H1 (cell line): ENCODE measurements around the gene XIRP1. TPM values are rescaled to one million over a fixed set of nuclear protein-coding genes. Genes with fewer than 3 reads are reported as not detected.

Source experiments
- CTCF ChIA-PET: fragments of 300-600 bp; sonication (Branson Sonifier 250); formaldehyde crosslinking; loops from one replicate; lab custom pipeline; 2021; ENCODE audit not compliant: partially characterized antibody; lab: Charles Lee
- POLR2A ChIA-PET: fragments of 300-600 bp; sonication (Branson Sonifier 250); formaldehyde crosslinking; loops from one replicate; lab custom pipeline; 2021; ENCODE audit warnings: inconsistent platforms; ENCODE audit not compliant: partially characterized antibody; lab: Charles Lee
- DNase-seq, 2 experiments: peaks; one replicate each; pipeline versions ENCODE4 v3.0.0 to v3.0.0-alpha.2; 2010 to 2022; ENCODE audit warnings: low spot score in 2 of 2, low read depth in 1 of 2, mixed read lengths in 1 of 2
- FAIRE-seq: peaks from 2 replicates; lab custom pipeline; 2011; peaks lifted over from hg19 to GRCh38; lab: Jason Lieb, UNC
- H2AFZ ChIP-seq: 2 replicates; pipeline ENCODE4 v1.8.1; 2012; ENCODE audit warnings: low read length, inconsistent platforms
- H2AK5ac ChIP-seq: 2 replicates; pipeline ENCODE4 v1.6.1; 2013; ENCODE audit warnings: low read depth, low read length
- H2BK120ac ChIP-seq: replicated peaks from 2 replicates; pipeline ENCODE3; 2013; ENCODE audit warnings: low read depth, low read length, inconsistent platforms
- H2BK12ac ChIP-seq: 2 replicates; pipeline ENCODE4 v1.6.1; 2013; ENCODE audit warnings: low read depth, low read length
- H2BK15ac ChIP-seq: 2 replicates; pipeline ENCODE4 v1.6.1; 2013; ENCODE audit warnings: low read length
- H2BK20ac ChIP-seq: 2 replicates; pipeline ENCODE4 v1.6.1; 2013; ENCODE audit warnings: low read length
- H2BK5ac ChIP-seq: 2 replicates; pipeline ENCODE4 v1.6.1; 2013; ENCODE audit warnings: low read depth, low read length
- H3K14ac ChIP-seq: 2 replicates; pipeline ENCODE4 v1.6.1; 2013; ENCODE audit warnings: inconsistent platforms; ENCODE audit not compliant: insufficient read length
- H3K18ac ChIP-seq: 2 replicates; pipeline ENCODE4 v1.6.1; 2013; ENCODE audit warnings: low read length; ENCODE audit errors: extremely low read depth
- H3K23ac ChIP-seq: 2 replicates; pipeline ENCODE4 v1.6.1; 2013; ENCODE audit warnings: inconsistent platforms; ENCODE audit not compliant: insufficient read length
- H3K23me2 ChIP-seq: 2 replicates; pipeline ENCODE4 v1.6.1; 2013; ENCODE audit warnings: low read depth, low read length
- H3K27ac ChIP-seq: 2 replicates; pipeline ENCODE4 v1.6.1; 2011; ENCODE audit warnings: low read depth, low read length, inconsistent platforms
- H3K27me3 ChIP-seq, 4 experiments: replicated peaks in 1 of 4; 1 replicate in 1 of 4; 2 replicates in 3 of 4; pipeline versions ENCODE4 v1.6.1 to v1.8.1; 2011 to 2013; ENCODE audit warnings: low read length in 3 of 4, mild to moderate bottlenecking in 3 of 4, inconsistent platforms in 2 of 4, mixed read lengths in 2 of 4, moderate library complexity in 1 of 4; ENCODE audit not compliant: control insufficient read depth in 3 of 4, insufficient read depth in 3 of 4; ENCODE audit errors: extremely low read depth in 1 of 4
- H3K36me3 ChIP-seq, 4 experiments: 2 replicates each; pipeline versions ENCODE4 v1.6.1 to v1.8.1; 2011 to 2013; ENCODE audit warnings: mild to moderate bottlenecking in 4 of 4, low read length in 3 of 4, moderate library complexity in 2 of 4, control low read depth in 1 of 4, inconsistent platforms in 1 of 4; ENCODE audit not compliant: insufficient read depth in 4 of 4, control insufficient read depth in 2 of 4
- H3K4ac ChIP-seq: replicated peaks from 2 replicates; pipeline ENCODE3; 2013; ENCODE audit warnings: low read length, low read depth, mixed read lengths, inconsistent platforms; ENCODE audit not compliant: insufficient read length
- H3K4me1 ChIP-seq, 4 experiments: replicated peaks in 1 of 4; 1 replicate in 1 of 4; 2 replicates in 3 of 4; pipeline versions ENCODE4 v1.6.1 to v1.8.1; 2011 to 2013; ENCODE audit warnings: low read length in 3 of 4, inconsistent platforms in 2 of 4, mixed read lengths in 1 of 4; ENCODE audit not compliant: insufficient read depth in 4 of 4, control insufficient read depth in 3 of 4
- H3K4me2 ChIP-seq, 2 experiments: 2 replicates each; pipeline versions ENCODE4 v1.6.1 to v1.8.1; 2011 to 2013; ENCODE audit warnings: low read depth in 2 of 2, low read length in 2 of 2, control low read depth in 1 of 2, inconsistent platforms in 1 of 2, mild to moderate bottlenecking in 1 of 2; ENCODE audit not compliant: insufficient read depth in 1 of 2
- H3K4me3 ChIP-seq, 4 experiments: fragments of 200-600, 300-600 bp in 1 of 4; sonication (generic), shearing (Covaris generic), sonication (Bioruptor Twin) in 1 of 4; 2 replicates each; pipeline versions ENCODE4 v1.5.1 to v1.8.1; 2011 to 2016; ENCODE audit warnings: low read length in 4 of 4, low read depth in 3 of 4, control low read depth in 2 of 4, inconsistent platforms in 2 of 4, mild to moderate bottlenecking in 2 of 4, mixed read lengths in 1 of 4, moderate library complexity in 1 of 4; ENCODE audit not compliant: insufficient read depth in 2 of 4; ENCODE audit errors: extremely low read depth in 1 of 4
- H3K56ac ChIP-seq: replicated peaks from 2 replicates; pipeline ENCODE3; 2013; ENCODE audit warnings: low read depth, mild to moderate bottlenecking, mixed read lengths, low read length, inconsistent platforms; ENCODE audit not compliant: insufficient read length
- H3K79me1 ChIP-seq: 2 replicates; pipeline ENCODE4 v1.6.1; 2013; ENCODE audit warnings: low read depth, low read length, control low read depth
- H3K79me2 ChIP-seq, 2 experiments: 2 replicates each; pipeline versions ENCODE4 v1.6.1 to v1.8.1; 2012 to 2013; ENCODE audit warnings: low read length in 2 of 2, mild to moderate bottlenecking in 2 of 2, inconsistent platforms in 1 of 2; ENCODE audit not compliant: insufficient read depth in 2 of 2, control insufficient read depth in 1 of 2
- H3K9ac ChIP-seq, 4 experiments: replicated peaks in 1 of 4; 1 replicate in 1 of 4; 2 replicates in 3 of 4; pipeline versions ENCODE4 v1.6.1 to v1.8.1; 2011 to 2013; ENCODE audit warnings: low read depth in 3 of 4, low read length in 3 of 4, control low read depth in 2 of 4, mild to moderate bottlenecking in 2 of 4, moderate library complexity in 2 of 4, inconsistent platforms in 1 of 4; ENCODE audit errors: extremely low read depth in 1 of 4
- H3K9me3 ChIP-seq, 2 experiments: 2 replicates each; pipeline versions ENCODE4 v1.6.1 to v1.8.1; 2012 to 2013; ENCODE audit warnings: mild to moderate bottlenecking in 2 of 2, moderate library complexity in 2 of 2, control low read depth in 1 of 2, inconsistent platforms in 1 of 2, low read depth in 1 of 2, low read length in 1 of 2, mixed read lengths in 1 of 2; ENCODE audit not compliant: insufficient read depth in 2 of 2
- H4K20me1 ChIP-seq, 2 experiments: replicated peaks in 1 of 2; 2 replicates each; pipeline versions ENCODE3 to v1.8.1; 2011 to 2013; ENCODE audit warnings: inconsistent platforms in 2 of 2, low read length in 2 of 2, mild to moderate bottlenecking in 1 of 2; ENCODE audit not compliant: insufficient read depth in 2 of 2, control insufficient read depth in 1 of 2
- H4K5ac ChIP-seq: 2 replicates; pipeline ENCODE4 v1.6.1; 2013; ENCODE audit warnings: low read length, low read depth, mixed read lengths, inconsistent platforms; ENCODE audit not compliant: insufficient read length
- H4K8ac ChIP-seq: 2 replicates; pipeline ENCODE4 v1.8.0; 2013; ENCODE audit warnings: mild to moderate bottlenecking, moderate library complexity, low read length, inconsistent platforms; ENCODE audit not compliant: insufficient read depth; ENCODE audit errors: extremely low read depth
- H4K91ac ChIP-seq: replicated peaks from 2 replicates; pipeline ENCODE3; 2013; ENCODE audit warnings: low read length, mixed read lengths, inconsistent platforms; ENCODE audit not compliant: insufficient read length
- ASH2L ChIP-seq: fragments of 200-600, 300-600 bp; sonication (generic); IDR thresholded peaks from one replicate; pipeline ENCODE4 v1.7.1; 2017; ENCODE audit warnings: low read length
- HDAC6 ChIP-seq: IDR thresholded peaks from one replicate; pipeline ENCODE4 v1.7.1; 2012; ENCODE audit warnings: low read depth, mild to moderate bottlenecking, inconsistent platforms, low read length, moderate library complexity
- KDM1A ChIP-seq: fragments of 200-600, 300-600 bp; sonication (generic); IDR thresholded peaks from 2 replicates; pipeline ENCODE4 v1.7.1; 2016; ENCODE audit warnings: mild to moderate bottlenecking, low read length, borderline replicate concordance
- NANOG ChIP-seq: IDR thresholded peaks from 2 replicates; pipeline ENCODE4 v1.6.1; 2011; ENCODE audit warnings: low read length, low read depth, mild to moderate bottlenecking, inconsistent platforms; ENCODE audit not compliant: insufficient read depth, poor library complexity, severe bottlenecking
- POU5F1 ChIP-seq: IDR thresholded peaks from 2 replicates; pipeline ENCODE4 v1.6.1; 2011; ENCODE audit warnings: low read depth, mild to moderate bottlenecking, low read length, moderate library complexity
- RFX5 ChIP-seq: IDR thresholded peaks from 2 replicates; pipeline ENCODE4 v1.6.1; 2011; ENCODE audit warnings: low read depth, low read length, improper control_type of control experiment, borderline replicate concordance
- SIN3A ChIP-seq, 2 experiments: IDR thresholded peaks in 1 of 2; conservative IDR thresholded peaks in 1 of 2; 2 replicates each; pipeline ENCODE4 v1.6.1; 2011 to 2012; ENCODE audit warnings: low read length in 2 of 2, improper control_type of control experiment in 1 of 2, low read depth in 1 of 2, mild to moderate bottlenecking in 1 of 2
- SP2 ChIP-seq: IDR thresholded peaks from 2 replicates; pipeline ENCODE4 v1.6.1; 2012; ENCODE audit warnings: mild to moderate bottlenecking, low read length, inconsistent platforms
- ZNF274 ChIP-seq: IDR thresholded peaks from 2 replicates; pipeline ENCODE4 v1.7.0; 2012; ENCODE audit warnings: low read length, borderline replicate concordance; ENCODE audit errors: extremely low read depth
- WGBS, 2 experiments: shearing (Covaris generic) in 1 of 2; methylation state at CpG; one replicate each; pipeline versions ENCODE4 v1.1.6 to v1.1.7; 2013 to 2015; ENCODE audit warnings: low lambda C conversion rate in 2 of 2, mixed read lengths in 2 of 2, inconsistent platforms in 1 of 2, low coverage in 1 of 2, missing lambda C conversion rate in 1 of 2; ENCODE audit not compliant: insufficient replicate concordance in 2 of 2, insufficient coverage in 1 of 2, insufficient read length in 1 of 2; ENCODE audit errors: extremely low coverage in 1 of 2, missing lambda C conversion rate in 1 of 2; 5-methylcytosine and 5-hydroxymethylcytosine counted together
- polyA plus RNA-seq, 7 experiments: library from polyadenylated mRNA; depleted of rRNA in 3 of 7; stranded (reverse) in 5 of 7; unstranded in 2 of 7; fragments of >200 nt in 5 of 7; fragments of 200-250 nt in 2 of 7; gene quantifications; 1 replicate in 5 of 7; 2 replicates in 1 of 7; 4 replicates in 1 of 7; pipeline versions ENCODE4 v1.2.1 to v1.2.3, GENCODE V29; 2011 to 2013; ENCODE audit warnings: missing spikeins in 2 of 7, mixed read lengths in 2 of 7
- total RNA-seq: library from RNA; stranded (reverse); fragmentation: NEBNext Ultra II Directional; extraction: Animal tissue kit (Norgen Biotek cat#: 25700); gene quantifications from 2 replicates; pipeline ENCODE4 v1.2.1, GENCODE V29; 2021
- TF ChIP-seq, protein P1 (sequence below): IDR thresholded peaks from 2 replicates; pipeline ENCODE4 v1.6.1; 2012; ENCODE audit warnings: inconsistent platforms

XIRP1 gene
- total and polyA plus RNA-seq, 2 of the 8 experiments (the other 6 are each of a cell fraction or from before 2014, with no cell fraction given) = not detected

DNA sequence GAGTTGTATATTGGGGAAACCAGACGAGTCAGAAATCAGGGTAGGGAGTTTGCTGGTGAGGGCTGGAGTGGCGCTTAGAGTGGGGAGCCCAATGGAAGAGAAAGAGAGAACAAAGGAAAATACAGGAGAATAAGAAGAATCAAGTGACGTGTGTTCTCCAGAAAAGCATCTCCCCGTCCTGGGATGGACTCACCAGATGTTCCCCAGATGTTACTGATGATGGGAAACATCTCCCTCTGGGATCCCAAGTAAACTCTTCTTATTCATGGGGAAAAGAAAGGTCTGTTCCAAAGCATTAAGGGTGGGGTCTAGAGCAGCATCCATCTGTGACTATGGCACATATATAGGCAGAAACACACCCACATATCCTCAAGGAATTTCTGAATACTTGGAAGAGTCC, 36.0 kb downstream of the XIRP1 start:
- H3K79me1 ChIP-seq = peaks cover 2% of the 10 kb centered on the region; the same call in 1 of the 2 replicates
- TF ChIP-seq NANOG = no peak
- no peak for TF ChIP-seq SP2
- no peak for TF ChIP-seq ASH2L
- no peak for TF ChIP-seq HDAC6
- TF ChIP-seq RFX5 = no peak
- TF ChIP-seq, protein P1, sequence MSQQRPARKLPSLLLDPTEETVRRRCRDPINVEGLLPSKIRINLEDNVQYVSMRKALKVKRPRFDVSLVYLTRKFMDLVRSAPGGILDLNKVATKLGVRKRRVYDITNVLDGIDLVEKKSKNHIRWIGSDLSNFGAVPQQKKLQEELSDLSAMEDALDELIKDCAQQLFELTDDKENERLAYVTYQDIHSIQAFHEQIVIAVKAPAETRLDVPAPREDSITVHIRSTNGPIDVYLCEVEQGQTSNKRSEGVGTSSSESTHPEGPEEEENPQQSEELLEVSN = no peak
- TF ChIP-seq ZNF274 = no peak
- no peak for TF ChIP-seq SIN3A (conservative IDR thresholded peaks at IDR 0.05 in 1 of 2, IDR thresholded peaks at IDR 0.05 in 1 of 2; ENCODE audit: low read depth in 1 of 2, low read length in 2 of 2)
- no peak for TF ChIP-seq KDM1A
- no peak for TF ChIP-seq POU5F1
- no peak overlapping the region for H4K91ac ChIP-seq
- no peak overlapping the region for H3K4ac ChIP-seq
- no peak for FAIRE-seq
- H2BK5ac ChIP-seq = no peak overlapping the region
- peak overlapping the region; percentile 65; the same call in 1 of the 2 replicates for H2BK15ac ChIP-seq
- no peak overlapping the region for H4K5ac ChIP-seq
- no peak overlapping the region for H2BK12ac ChIP-seq
- no peak overlapping the region for H2BK120ac ChIP-seq
- no peak overlapping the region for H3K23ac ChIP-seq
- H3K9me3 ChIP-seq = no peaks in the 10 kb centered on the region
- H2BK20ac ChIP-seq = no peak overlapping the region
- no peak overlapping the region for H2AK5ac ChIP-seq
- no peak overlapping the region for H3K4me2 ChIP-seq
- DNase-seq = no peak
- H3K4me3 ChIP-seq = no peak overlapping the region
- peaks cover 4 to 10% of the 10 kb centered on the region in 2 experiments for H4K20me1 ChIP-seq
- no peak overlapping the region for H3K18ac ChIP-seq
- no peak overlapping the region for H2AFZ ChIP-seq
- H3K27me3 ChIP-seq = no peaks in the 10 kb centered on the region
- H4K8ac ChIP-seq = no peak overlapping the region
- no peaks in the 10 kb centered on the region for H3K36me3 ChIP-seq
- ChIA-PET POLR2A (interaction anchor here (1.1 to 1.6 kb wide), 2 partner anchors 12 to 15 kb away, joined by 3 read pairs; no protein-coding TSS in a partner anchor), CTCF (interaction anchor here (1.6 to 4.8 kb wide), 4 partner anchors 13 to 131 kb away, joined by 5 to 22 read pairs (median 10); no protein-coding TSS in a partner anchor)
- peaks cover 15% of the 10 kb centered on the region for H3K23me2 ChIP-seq
- no peak overlapping the region for H3K9ac ChIP-seq
- peaks cover 10 to 22% (median 12%) of the 10 kb centered on the region in 4 experiments for H3K4me1 ChIP-seq
- no peaks in the 10 kb centered on the region for H3K79me2 ChIP-seq
- 92% methylated on average over 4 of the region's 4 CpGs; no CpG with 5 or more reads in 1 of the 2 experiments for whole genome bisulfite sequencing, 2 experiments
- no peak overlapping the region for H3K14ac ChIP-seq
- no peak overlapping the region for H3K56ac ChIP-seq
- H3K27ac ChIP-seq = no peak overlapping the region
